Liver (tissue), 3 donors: ENCODE data around the gene GNAI3.
A peak's percentile ranks its signal among the peaks of the same experiment; 100 is the strongest.

Experiments used
- ATF3 ChIP-seq: IDR thresholded peaks from 2 replicates; pipeline ENCODE4 v1.6.1; 2016; ENCODE audit warnings: antibody characterized with exemption
- CTCF ChIP-seq: fragments of 150-350 bp; IDR thresholded peaks from 2 replicates; pipeline ENCODE4 v1.5.1; 2017; ENCODE audit warnings: improper control_type of control experiment, low read depth, low read length; ENCODE audit not compliant: missing input control
- FOXA1 ChIP-seq: IDR thresholded peaks from 2 replicates; pipeline ENCODE4 v1.6.1; 2016; ENCODE audit warnings: antibody characterized with exemption
- FOXA2 ChIP-seq: IDR thresholded peaks from 2 replicates; pipeline ENCODE4 v1.6.1; 2016; ENCODE audit warnings: antibody characterized with exemption
- GABPA ChIP-seq, 2 donors: IDR thresholded peaks in 1 of 2; conservative IDR thresholded peaks in 1 of 2; 2 replicates each; pipeline ENCODE4 v1.6.1; 2016; ENCODE audit warnings: antibody characterized with exemption in 2 of 2, mild to moderate bottlenecking in 1 of 2, moderate library complexity in 1 of 2
- HNF4A ChIP-seq, 2 donors: conservative IDR thresholded peaks; 2 replicates each; pipeline ENCODE4 v1.6.1; 2016; ENCODE audit warnings: antibody characterized with exemption in 2 of 2, mild to moderate bottlenecking in 2 of 2
- JUND ChIP-seq, 2 donors: IDR thresholded peaks; 2 replicates each; pipeline ENCODE4 v1.6.1; 2016; ENCODE audit warnings: antibody characterized with exemption in 2 of 2
- MAX ChIP-seq: IDR thresholded peaks from 2 replicates; pipeline ENCODE4 v1.6.1; 2016; ENCODE audit warnings: antibody characterized with exemption
- RAD21 ChIP-seq, 2 donors: IDR thresholded peaks; 2 replicates each; pipeline ENCODE4 v1.6.1; 2016; ENCODE audit warnings: antibody characterized with exemption in 2 of 2, mild to moderate bottlenecking in 2 of 2
- REST ChIP-seq: IDR thresholded peaks from 2 replicates; pipeline ENCODE4 v1.6.1; 2016; ENCODE audit warnings: antibody characterized with exemption, mild to moderate bottlenecking
- SP1 ChIP-seq: IDR thresholded peaks from 2 replicates; pipeline ENCODE4 v1.6.1; 2018; ENCODE audit warnings: antibody characterized with exemption, mild to moderate bottlenecking
- TAF1 ChIP-seq: conservative IDR thresholded peaks from 2 replicates; pipeline ENCODE4 v1.6.1; 2016; ENCODE audit warnings: antibody characterized with exemption, mild to moderate bottlenecking
- YY1 ChIP-seq: IDR thresholded peaks from 2 replicates; pipeline ENCODE4 v1.6.1; 2016; ENCODE audit warnings: antibody characterized with exemption, mild to moderate bottlenecking
- donor health status: healthy.
- donor health status: healthy.

- peak; percentile 21 for TF ChIP-seq CTCF
- no peak for TF ChIP-seq ATF3
- TF ChIP-seq YY1 = no peak
- no peak for TF ChIP-seq SP1
- no peak for TF ChIP-seq REST
- TF ChIP-seq MAX = no peak
- TF ChIP-seq RAD21 (IDR thresholded peaks at IDR 0.05) = peak; percentile 54 to 56
- TF ChIP-seq TAF1 = no peak
- no peak for TF ChIP-seq HNF4A (conservative IDR thresholded peaks at IDR 0.05)
- no peak for TF ChIP-seq JUND (IDR thresholded peaks at IDR 0.05)
- no peak for TF ChIP-seq FOXA1
- no peak for TF ChIP-seq FOXA2
- no peak for TF ChIP-seq GABPA (IDR thresholded peaks at IDR 0.05 in 1 of 2, conservative IDR thresholded peaks at IDR 0.05 in 1 of 2)
Measured at GRCh38 chr1:109649491-109649914, 101.1 kb downstream of the GNAI3 start.
